OCI-LY1 (cell line): ENCODE results near the gene ENOX2.

Experiments
- EZH2 ChIP-seq: fragments of 200-600 bp; sonication (generic), shearing (Covaris generic); IDR thresholded peaks from 2 replicates; pipeline ENCODE4 v1.8.0; 2017; ENCODE audit warnings: borderline replicate concordance, mixed run types, mild to moderate bottlenecking, antibody characterized with exemption, low read length, moderate library complexity, mixed read lengths
- TF ChIP-seq, protein P1 (sequence below): fragments of 200-600 bp; sonication (generic), shearing (Covaris generic); IDR thresholded peaks from 2 replicates; pipeline ENCODE4 v1.5.1; 2017; ENCODE audit warnings: mild to moderate bottlenecking, antibody characterized with exemption, low read length, moderate library complexity, mixed read lengths

DNA sequence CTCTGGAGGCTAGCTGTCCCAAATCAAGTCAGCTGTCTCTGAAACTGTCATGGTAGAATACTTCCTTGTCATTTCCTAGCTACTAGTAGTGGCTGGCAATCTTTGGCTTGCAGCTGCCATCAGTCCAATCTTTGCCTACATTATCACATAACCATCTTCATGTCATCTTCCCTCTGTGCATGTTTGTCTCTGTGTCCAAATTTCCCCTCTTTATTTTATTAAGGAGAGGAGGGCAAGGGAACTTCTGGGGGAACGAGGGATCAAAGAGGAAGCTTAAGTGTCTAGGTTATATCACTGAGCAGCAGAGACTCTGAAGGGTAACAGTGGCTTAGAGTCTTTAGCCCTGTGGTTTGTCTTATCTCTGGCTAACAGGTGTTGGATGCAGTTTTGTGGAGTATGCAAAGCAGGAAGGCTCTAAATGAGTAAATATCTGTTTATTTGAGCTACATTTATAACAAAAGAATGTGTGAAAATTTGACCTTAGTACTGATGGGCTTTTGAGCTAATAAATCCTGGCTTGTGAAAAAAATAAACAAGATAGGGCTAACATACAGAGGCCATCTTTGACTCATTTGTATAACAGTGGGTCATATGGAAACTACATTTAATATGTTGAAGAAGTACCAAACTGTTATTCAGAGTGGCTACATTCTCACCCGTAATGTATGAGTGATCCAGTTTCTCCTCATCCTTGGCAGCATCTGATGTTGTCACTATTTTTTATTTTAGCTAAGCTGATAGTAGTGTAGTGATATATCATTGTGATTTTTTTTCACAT is 49.4 kb upstream of the ENOX2 start:
- TF ChIP-seq, protein P1, sequence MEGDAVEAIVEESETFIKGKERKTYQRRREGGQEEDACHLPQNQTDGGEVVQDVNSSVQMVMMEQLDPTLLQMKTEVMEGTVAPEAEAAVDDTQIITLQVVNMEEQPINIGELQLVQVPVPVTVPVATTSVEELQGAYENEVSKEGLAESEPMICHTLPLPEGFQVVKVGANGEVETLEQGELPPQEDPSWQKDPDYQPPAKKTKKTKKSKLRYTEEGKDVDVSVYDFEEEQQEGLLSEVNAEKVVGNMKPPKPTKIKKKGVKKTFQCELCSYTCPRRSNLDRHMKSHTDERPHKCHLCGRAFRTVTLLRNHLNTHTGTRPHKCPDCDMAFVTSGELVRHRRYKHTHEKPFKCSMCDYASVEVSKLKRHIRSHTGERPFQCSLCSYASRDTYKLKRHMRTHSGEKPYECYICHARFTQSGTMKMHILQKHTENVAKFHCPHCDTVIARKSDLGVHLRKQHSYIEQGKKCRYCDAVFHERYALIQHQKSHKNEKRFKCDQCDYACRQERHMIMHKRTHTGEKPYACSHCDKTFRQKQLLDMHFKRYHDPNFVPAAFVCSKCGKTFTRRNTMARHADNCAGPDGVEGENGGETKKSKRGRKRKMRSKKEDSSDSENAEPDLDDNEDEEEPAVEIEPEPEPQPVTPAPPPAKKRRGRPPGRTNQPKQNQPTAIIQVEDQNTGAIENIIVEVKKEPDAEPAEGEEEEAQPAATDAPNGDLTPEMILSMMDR, result no peak
- TF ChIP-seq EZH2, result no peak
